Inferior parietal cortex (tissue), 1 donor: Measurements from ENCODE around the gene MEF2D.

Experiments
- DNase-seq: peaks from one replicate; pipeline ENCODE4 v3.0.0-alpha.2; 2016; ENCODE audit errors: extremely low spot score

MEF2D gene

DNA sequence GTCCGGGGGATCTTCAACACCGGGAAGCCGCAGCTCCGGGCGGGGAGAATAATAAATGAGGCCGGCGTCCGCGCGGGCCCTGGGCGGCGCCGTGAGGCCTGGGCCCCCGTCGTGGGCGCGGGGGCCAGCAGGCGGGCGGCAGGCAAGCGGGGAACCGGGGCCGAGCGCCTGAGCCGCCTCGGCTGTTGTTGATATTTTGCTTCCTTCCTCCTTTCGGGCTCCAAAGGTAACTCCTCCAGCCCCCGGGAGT, at the start of gene MEF2D:
Gene MEF2D (minus strand): TSS at position 233 of the 250 bp plus-strand sequence. CDS start 17,483 bp downstream, outside the sequence.
- no peak for DNase-seq

DNA sequence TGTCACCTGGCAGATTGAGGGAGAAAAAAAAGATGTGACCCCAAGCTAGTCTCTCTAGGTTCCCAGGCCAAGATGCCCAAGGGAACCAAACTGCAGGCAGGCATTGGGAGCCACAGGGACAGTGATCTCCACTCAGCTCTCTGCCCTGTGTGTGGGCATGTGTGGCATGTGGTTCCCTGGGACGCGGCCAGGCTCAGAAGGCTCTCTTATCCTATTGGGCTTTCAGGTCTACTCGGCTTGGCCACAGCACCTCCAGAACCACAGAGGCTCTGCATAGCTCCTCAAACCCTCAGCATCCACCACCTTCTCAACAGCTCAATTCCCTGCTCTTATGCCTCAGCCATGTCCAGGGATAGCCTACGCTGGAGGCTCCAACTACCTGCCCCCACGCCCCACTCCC, 49.8 kb upstream of the MEF2D start:
- no peak for DNase-seq

DNA sequence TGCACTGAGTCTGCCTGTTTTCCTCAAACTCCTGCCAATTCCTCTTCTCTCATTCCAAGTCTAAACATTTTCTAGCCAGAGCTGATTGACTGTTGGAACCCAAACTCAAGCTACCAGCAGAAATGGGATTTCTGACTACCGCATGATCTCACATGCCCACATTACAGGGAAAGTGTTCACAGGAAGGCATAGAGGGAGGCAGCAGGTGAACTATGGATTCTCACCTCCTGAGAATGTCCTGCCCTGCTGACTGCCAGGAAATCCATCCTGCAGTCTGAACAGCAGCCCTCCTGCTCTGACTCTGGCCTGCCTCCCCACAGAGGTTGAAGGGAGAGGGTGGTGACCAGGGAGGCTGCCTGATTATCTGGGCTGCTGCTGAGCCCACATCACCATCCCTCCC, 49.3 kb upstream of the MEF2D start:
- no peak for DNase-seq

DNA sequence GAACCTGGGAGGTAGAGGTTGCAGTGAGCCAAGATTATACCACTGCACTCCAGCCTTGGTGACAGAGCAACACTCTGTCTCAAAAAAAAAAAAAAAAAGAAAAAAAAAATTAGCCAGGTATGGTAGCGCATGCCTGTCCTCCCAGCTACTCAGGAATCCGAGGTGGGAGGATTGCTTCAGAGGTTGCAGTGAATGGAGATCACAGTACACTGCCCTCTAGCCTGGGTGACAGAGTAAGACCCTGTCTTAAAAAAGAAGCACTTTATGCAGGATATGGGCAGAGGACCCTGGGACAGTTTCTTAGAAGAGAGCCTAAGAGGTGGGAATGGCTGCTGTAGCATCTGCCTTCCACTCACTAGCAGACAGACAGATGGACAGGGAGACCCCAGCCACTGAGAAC, 48.8 kb upstream of the MEF2D start:
- no peak for DNase-seq

DNA sequence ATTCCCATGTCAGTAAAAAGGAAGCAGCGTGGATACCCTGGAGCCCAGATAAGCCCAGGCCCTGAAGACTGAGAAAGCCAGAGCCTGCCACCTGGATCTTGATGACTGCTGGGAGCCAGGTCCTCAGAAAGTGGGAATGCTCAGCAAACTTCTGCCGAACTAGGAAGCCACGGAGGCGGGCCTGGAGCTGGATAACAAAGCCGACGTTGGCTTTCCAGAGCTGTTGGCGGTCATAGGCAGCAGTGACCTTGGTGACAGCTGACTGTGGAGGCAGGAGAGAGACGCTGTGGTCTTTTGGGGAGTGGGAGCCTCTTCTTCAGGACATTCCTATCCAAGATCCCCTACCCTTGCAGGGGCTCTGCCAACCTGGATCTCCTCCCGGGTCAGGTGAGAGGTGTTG, 47.4 kb upstream of the MEF2D start:
- DNase-seq, result no peak

DNA sequence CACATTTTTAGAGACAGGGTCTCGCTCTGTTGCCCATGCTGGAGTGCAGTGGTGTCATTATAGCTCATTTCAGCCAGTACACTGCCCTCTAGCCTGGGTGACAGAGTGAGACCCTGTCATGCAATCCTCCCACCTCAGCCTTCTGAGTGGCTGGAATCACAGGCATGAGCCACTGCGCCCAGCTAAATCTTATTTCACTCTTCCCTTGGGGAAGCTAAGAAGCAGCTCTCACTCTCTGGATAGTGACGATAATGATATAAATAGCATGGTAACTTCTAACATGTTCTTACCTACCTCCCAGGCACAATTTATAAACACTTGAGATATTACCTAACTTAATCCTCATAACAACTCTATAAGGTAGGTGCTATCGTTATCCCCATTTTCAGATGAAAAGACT, 46.9 kb upstream of the MEF2D start:
- no peak for DNase-seq

DNA sequence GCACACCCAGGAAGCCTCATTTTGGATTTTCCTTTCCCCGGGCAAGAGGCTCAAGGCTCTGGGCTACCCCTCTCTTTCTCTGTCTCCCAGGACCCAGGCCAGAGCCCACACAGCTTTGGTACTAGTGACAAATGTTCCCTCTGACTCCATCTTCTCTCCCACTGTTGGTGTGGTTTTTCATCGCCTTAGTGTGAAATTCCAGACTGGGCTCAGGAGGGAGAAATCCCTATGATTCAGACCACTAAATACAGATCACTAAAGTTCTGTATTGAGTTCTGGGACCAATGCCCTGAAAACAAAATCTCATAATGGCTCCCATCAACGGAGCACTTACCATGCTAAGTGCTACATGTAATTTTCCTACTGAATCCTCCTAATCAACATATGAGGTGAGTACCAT, 45.7 kb upstream of the MEF2D start:
- peak; percentile 36 for DNase-seq

DNA sequence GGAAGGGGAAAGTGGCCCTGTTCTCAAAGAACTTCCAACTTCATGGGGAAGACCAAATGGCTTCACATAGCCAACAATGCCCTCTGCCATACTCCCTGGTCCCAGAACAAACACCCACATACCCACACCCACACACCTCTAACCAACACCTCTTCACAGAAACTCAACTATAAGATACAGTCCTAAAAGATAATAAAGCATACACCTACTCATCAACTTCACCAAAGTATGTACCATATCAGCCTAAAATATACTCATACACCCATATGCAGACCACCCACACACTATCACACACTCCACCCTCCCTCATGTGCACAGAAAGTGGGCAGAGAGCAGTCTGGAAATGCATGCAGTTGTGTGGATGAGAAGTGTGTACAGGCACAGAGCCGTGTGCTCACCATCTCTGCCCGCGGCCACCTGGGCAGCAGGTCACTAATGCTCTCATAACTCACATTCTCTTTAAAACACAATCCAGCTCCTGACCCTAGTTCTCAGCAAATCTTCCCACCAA, 44.1 kb upstream of the MEF2D start:
- peak; percentile 15 for DNase-seq

DNA sequence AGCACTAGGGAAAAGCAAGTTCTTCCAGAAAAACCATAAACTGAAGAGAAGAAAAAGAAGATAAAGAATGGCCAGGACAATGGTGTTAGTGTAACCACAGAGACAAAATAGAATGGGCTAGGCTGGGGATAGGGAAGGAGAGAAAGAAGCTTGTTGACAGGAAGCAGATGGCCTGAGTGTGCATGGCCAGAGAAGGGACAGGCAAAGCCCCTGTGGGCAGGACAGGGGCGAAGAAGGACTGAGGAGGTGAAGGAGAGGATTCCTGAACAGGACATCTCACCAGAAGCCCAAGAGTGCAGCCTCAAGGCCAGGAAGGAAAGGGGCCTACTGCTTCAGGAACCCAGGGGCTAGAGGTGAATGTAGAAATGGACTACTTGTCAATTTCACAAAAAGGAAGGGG, 42.5 kb upstream of the MEF2D start:
- DNase-seq, result no peak

DNA sequence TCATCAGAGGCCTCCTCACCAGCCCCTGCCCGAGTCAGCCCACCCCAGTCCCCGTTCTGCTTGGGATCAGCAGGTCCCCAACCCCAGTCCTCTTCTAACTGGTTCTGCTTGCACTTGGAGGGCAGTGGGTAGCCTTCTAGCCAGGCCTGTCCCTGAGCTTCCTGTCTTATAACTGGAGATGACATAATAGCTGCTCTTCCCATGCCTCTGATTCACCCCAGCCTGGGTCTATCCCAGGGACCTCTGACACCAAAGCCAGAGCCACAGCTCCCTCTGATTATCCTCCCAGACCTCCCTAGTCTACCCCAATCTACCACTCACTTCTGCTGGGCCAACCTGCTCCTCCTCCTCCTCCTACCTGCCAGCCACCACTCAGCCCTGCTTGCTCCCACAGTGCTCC, 40.4 kb upstream of the MEF2D start:
- no peak for DNase-seq

DNA sequence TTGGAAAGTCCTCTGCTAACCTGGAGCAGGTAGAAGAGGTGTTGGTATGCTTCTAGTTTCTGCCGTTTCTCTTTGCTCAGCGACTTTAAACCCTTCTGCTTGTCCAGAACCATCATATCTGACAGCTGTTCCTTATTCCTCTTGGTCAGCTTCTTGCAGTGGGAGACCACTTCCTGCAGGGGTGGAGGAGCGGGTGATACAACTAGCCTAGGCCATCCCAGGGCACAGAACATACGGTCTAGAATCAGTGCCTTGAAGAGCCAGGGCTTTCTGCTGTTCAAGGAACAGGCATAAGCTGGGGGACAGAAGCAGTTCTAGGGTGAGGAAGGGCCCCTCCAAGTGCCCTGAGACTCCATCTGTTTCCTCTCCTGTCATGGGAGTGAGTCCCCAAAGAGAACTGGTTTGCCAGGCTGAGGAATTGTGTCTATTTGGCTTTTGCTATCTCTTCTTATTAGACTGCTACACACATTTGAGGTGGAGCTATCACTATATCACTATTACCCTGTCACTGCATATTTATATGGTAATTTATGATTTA, 39.3 kb upstream of the MEF2D start:
- no peak for DNase-seq

DNA sequence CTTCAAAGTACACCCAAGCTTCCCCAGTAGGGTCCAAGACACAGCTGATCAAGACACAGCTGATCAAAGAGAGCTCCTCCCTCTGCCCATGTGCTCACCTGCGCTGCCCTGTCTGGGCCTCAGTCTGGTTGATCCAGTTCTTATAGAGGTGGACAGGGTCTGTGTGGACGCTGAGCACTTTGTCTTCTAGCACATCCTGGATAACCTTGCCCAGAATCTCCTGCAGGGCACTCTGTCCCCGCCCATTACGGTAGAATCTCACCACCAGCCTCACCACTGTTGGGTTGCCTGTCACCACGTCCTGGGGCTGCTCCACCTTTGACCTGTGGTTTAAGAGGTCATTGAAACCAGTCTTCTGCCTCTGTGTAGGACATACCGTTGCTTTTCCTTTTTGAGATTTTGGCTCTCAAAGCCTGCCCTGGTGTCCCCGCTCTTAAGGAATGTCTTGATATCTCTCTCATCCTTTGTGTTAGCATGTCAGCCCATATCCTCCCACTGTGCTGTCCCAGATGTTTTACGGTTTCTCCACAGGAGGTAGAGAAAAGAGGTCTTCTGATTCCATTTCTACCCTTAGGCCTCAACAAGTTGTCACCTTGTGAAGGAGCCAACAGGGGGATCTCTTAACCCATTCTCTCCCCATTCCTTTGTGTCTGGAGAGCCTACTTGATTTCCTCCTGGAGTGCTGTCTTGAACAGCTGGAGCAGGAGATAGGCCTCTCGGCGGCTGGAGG, 38.3 kb upstream of the MEF2D start:
- no peak for DNase-seq

DNA sequence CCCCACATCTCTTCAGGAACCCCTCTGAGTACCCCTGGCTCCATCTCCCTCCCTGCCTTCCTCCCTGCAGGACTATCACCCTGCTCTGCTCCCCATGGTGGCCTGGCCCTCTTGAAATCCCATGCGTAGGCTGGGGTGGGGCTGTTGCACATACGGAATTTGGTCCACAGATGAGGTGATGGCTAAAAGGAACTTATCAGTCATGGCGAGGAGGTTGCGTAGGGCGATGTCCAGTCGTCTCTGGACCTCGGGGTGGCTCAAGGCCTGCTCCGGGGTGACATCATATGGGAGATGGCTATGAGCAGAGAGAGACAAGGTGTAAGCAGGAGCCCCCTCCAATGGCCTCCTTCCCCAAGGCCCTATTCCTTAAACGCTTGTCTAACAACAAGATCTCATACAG, 36.5 kb upstream of the MEF2D start:
- DNase-seq, result no peak

DNA sequence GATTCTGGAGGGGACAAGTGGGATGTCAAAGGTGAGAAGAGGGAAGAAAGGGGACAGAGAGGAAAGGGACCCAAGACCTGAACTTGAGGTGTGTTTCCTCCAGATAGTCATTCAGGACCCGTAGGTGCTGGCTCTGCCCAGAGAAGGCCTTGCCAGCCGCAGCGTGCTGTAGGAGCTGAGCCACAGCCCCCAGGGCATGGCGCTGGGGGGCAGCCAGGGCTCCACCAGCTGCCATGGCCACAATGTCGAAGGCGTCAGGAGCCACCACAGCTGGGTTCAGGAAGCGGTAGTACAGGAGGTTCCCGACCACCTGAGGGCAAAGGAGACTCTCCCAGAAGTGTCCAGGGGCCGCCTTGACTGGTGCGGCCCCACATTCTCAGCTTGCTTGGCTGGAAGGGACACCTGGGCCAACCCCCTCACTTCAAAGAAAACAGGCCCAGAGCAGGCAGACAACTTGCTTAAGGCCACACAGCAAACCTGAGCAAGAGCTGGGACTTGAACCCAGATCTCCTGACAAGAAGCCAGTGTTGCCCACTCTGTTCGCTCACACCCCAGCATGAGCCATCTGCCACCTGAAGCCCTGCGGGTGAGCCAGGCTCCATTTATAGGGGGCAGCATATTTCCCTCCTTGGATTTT, 34.0 kb upstream of the MEF2D start:
- no peak for DNase-seq

DNA sequence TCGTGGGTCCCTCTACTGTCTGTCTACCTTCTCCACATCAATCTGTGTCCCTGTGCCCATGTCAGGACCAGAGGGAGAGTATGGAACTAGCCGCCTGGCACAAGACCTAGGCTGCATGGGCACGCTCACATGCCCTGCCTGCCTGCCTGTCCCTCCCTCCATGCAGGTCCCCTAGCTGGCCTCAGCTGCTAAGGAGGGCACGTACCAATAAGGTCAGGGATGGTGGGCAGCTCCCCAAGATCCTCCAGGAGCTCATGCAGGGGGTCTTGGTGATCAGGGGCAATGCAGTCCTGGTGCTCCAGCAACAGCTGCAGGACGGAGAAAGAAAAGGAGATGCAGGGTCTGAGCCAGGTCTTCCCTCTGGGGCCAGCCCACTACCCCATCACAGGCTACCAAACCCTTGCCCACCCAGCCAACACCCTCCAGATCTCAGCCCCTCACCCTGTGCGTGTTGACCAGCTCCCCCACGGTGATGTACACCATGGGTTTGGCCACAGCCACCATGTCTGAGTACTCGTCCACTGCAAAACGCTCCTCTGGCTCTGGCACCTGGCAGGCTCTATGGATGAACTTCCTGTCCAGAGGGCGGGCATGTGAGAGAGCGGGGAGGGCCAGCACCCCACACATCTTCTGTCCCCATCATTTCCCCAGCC, 33.1 kb upstream of the MEF2D start:
- no peak for DNase-seq

DNA sequence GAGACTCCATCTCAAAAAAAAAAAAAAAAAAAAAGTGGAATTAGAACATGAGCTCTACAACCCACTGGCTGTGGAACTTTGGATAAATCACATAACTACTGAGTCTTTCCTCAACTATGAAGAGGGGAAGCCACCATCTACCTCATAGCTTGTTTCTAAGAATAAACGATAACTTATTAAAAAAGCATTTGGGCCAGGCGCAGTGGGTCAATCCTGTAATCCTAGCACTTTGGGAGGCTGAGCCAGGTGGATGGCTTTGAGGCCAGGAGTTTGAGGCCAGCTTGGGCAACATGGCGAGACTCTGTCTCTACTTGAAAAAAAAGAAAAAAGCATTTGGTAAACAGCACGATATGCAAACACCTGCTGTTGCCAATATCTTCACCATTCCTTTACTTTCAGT, 31.8 kb upstream of the MEF2D start:
- no peak for DNase-seq

DNA sequence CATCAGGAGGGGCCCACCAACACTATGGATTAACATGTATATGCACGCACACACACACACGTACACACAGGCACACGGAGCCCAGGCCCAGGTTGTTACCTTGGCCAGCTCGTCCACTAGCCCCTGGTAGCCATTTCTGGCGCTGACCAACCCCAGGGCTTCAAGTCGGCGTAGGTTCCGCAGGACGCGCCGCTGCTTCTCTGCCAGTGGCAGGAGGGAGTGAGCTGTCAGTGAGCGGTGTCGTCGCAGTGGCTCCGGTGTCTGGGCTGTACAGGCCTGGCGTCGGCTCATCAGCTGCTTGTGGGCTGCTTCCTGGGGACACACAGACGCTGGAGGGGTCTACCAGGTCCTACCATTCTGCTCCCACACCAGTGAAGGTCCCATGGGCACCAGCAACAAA, 29.4 kb upstream of the MEF2D start:
- no peak for DNase-seq

DNA sequence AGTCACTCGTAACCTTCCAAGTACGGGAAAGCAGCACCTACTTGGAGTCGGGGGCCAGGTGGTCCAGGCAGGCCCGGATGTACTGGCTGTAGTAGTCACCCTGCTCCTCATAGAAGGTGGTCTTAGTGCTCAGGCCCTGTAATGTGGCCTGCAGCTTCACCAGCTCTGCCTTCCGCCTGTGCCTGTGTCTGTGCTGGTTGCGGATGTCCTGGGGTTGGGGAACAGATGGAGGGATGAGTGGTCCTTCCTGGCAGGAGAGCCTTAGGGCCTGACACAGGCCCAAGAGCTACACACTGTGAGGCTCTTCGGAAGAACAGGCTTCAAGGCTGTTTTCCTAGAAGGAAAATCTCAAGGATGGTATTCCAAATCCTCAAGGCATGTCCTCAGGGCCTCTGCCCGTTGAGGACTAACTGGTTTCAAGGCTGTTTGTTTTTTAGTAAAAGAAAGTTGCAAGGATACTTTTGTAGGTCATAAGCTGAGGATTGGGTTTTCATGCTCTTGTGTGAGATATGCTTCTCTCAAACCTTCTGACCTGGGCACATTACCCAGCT, 28.4 kb upstream of the MEF2D start:
- no peak for DNase-seq

DNA sequence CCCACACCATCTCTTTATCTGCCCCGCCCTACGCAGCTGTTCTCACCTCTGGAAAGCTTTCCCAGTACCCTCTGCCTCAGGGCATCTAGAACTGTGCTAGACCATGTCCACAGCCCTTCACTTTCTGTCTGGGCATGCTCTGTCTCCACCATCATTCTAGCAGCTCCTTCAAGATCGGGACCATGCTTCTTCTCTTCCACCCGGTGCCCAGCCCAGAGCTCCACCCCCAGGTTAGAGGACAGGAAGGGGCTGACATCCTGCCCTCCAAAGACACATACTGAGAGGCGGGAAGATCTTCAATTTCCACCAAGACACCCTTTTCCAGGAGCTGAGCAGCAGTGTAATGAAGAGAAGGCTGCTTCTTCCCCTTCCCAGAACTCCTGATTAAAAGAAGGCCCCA, 27.7 kb upstream of the MEF2D start:
- no peak for DNase-seq

DNA sequence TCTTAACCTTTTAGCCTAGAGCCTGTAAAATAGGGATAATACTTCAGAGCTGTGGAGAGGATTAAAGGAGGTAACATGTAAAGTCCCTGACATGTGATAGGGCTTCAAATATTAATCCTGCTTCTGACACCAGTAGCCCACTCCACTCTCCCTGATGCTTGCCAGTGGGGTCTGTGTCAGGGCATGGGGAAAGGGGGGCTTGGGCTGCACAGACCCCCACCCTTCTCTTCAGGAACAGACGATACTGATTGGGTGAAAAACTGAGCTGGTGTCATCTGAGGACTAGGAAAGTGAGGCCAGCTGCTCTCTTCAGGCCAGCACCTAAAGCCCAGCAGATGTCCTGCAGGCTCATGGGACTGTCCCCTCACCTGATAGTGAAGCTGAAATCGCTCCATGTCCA, 27.0 kb upstream of the MEF2D start:
- DNase-seq, result no peak

DNA sequence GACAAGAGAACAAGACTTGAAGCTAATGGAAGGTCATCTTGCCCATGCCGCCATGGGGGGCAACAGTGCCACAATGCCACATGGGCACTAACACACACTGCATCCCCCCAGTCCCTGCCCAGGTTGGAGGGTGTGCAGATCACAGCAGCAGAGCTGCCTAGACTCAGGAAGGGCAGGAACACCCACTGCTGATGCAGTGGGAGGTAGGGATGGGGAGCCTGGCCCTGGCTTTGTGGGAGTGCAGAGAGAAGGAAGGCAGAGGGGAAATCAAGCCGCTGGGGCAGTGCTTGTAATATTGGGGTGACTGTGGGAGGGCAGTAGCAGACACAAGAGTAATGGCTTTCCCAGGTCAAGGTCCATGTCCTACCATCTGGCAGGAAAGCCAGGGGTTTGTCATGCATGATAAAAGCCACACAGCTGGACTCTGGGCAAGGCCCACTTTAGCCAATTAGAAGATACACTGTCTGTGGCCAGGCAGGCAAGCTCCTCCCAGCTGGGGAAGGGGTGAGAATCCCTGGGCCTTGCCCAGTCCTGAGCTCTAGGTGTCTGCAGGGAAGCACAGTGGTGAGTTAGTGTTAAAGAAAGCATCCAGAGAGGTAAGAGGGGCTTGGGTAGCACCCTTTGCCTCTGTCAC, 25.4 kb upstream of the MEF2D start:
- DNase-seq, result no peak

DNA sequence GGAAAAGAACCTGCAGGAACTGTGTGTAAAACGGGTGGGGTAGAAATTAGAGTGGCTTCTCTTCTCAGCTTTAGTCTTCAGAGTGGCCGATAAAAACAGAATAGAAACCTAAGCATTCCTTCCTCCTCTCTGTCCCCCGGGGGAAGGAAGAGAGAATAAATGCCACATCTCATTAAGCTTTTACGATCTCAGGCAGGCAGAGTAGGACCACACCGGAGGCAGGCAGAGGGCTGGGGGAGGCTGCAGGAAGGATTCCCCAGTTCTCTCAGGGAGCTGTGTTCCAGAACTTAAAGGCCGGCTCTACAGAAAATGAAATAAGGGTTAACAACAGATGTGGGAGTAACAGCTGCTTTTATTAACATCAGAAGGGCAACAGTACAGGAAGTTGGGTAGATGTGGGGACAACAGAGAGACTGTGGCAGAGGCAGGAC, 24.5 kb upstream of the MEF2D start:
- no peak for DNase-seq
